ENCODE results near the gene OR12D1.

- TF ChIP-seq YY1 (IDR thresholded peaks at IDR 0.05; ENCODE audit: insufficient read depth, insufficient read length) (no peak), SUZ12 (IDR thresholded peaks at IDR 0.05; ENCODE audit: extremely low read depth, insufficient read depth, insufficient read length) (no peak), ZNF274 (IDR thresholded peaks at IDR 0.05; ENCODE audit: low read depth, low read length) (no peak)
These were observed at the start of gene OR12D1 for GRCh38 chr6:29414588-29414987.
